GM21825 (cell line): Measurements from ENCODE around the gene NUDC.
"Not testable (repeated sequence)": the region's sequence is repeated elsewhere in the genome, so short reads cannot be mapped to it uniquely, and the experiment has no call there.

Experiments
- ATAC-seq: cut with Tn5 transposase; IDR thresholded peaks from one replicate; pipeline ENCODE4 v1.9.1; 2021; ENCODE audit warnings: mild to moderate bottlenecking, moderate library complexity; ENCODE audit not compliant: unreplicated experiment

NUDC gene

DNA sequence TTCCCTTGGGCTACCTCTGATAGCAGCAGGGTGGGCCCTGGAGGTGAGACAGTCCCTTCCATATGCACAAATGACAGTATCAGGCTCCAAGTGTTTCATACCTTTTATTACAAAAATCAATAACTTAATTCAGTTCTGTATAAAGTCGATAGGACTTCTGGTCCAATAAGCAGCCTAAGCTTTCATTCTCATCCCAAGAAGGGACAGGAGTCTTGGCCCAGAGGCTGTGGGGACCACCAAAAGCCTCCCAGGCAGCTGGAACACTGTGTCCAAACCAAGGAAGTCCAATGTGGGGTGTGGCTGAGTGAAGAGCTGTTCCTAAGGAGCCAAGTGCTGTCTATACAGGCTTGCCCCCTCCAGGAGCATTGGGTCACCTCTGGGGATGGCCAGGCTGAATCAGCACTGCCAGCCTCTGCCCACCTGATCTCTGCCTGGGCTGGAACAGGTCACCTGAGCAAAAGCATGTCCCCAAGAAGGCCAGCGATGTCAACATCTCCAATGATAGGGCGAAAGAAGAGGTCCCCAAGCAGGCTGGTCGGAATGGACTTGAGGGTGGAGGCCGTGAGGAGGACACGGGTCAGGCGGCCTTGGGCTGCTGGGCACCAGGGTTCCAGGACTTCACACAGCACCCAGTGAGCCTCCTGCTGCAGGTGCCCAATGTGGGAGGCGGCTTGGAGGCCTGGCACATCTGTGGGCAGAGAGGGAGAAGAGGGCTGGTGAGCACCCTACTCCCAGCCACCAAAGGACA, 10.0 kb upstream of the NUDC start:
- no peak for ATAC-seq

DNA sequence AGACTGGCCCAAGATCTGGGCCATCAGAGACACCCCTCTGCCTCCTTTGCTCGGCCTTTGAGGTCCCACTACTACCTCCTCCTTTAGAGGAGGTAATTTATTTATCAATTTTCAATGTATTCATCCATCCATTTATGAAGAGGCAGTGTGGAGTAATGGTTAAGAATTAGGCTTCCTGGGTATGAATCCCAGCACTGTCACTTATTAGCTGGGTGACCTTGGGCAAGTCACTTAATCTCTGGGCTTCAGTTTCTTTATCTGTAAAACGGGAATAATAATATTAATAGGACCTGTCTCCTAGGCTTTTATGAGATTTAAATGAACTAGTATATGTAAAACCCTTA, 9.4 kb upstream of the NUDC start:
- no peak for ATAC-seq

DNA sequence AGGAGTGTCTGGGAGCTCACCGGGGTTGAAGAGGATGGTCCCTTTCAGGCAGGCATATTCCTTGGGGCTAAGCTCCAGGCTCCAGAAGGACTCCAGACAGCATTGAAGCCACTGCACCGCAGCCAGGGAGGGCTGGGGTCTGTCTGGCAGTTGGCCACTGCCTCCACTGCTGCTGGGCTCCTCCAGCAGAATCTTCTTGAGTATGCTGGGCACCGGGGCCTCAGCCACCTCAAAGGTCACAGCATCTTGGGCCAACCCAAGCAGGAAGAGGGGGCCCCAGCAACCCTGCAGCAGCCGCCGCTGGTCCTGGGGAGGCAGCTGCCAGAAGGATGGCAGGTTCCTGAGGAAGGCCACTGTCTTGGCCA, 8.2 kb upstream of the NUDC start:
- no peak for ATAC-seq

DNA sequence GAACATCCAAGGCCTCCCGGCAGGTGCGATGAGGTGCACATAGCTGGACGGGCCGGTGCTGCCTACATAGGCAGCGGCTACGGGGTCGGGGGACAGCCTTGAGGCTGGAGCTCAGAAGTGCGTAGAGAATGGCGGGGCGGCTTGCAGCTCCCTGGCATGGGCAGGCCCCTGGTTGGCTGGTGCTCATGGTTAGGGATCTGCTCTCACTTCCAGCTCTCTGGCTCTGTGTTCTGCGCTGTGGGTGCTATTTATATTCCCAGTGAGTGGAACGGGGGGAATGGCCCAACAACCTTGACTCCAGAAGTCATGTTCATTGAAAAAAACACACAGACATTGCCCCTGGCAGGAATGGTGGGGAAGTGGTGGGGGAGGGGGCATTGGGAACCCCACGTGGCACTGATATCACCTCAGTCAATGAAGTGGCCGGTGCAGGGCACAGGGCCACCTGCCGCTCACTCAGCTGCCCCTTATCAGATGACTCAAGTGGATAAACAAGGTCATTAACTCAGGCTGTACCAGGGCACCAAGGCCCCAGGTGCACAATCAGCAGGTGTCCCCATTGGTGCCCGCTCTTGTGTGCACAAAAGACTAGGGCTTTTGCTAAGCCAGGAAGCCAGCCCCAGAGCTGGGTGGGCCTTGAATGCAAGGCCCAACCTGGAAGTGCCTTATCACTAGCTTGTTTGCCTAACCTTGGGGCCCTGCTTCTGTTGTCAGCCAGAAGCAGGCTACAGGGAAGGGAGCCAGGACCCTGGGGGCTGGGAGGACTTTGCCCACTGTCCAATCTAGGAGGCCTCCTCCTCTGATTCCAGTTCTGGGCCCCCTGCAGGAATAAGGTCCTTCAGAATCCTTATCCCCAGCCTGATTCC, 7.6 kb upstream of the NUDC start, which contains the start of gene NR0B2:
NR0B2 (minus strand) TSS at position 222 of the 866 bp plus-strand sequence; CDS start at position 187, 35 bp downstream.
- ATAC-seq, result no peak

DNA sequence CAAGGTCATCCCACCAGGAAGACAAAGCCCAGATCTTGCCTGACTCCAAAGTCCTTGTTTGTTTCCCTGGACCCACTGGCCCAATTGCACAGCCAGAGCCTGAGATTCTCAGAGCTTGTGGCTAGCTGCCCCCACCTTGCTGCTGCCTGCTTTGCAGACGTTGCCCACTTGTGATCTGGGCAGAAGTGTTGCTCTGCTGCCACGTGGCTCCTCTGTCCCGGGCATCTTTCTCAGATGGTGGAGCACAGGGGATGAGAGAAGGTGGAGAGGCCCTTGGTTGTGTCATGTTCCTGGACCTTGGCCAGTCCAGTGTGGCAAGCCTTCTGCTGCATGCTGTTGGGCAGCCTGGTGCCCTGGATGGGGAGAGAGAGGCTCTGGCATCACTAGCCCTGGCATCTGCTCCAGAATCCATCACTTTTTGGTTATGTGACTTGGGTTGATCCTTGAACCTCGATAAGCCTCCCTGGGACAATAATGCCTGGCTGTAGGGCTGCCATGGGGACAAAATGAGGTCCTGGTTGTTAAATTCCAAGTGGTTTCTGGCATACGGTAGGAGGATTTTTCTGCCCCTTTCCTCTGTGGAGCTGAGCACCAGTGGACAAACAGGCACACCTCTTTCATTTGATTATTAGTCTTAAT, 6.2 kb upstream of the NUDC start:
- ATAC-seq, result no peak

DNA sequence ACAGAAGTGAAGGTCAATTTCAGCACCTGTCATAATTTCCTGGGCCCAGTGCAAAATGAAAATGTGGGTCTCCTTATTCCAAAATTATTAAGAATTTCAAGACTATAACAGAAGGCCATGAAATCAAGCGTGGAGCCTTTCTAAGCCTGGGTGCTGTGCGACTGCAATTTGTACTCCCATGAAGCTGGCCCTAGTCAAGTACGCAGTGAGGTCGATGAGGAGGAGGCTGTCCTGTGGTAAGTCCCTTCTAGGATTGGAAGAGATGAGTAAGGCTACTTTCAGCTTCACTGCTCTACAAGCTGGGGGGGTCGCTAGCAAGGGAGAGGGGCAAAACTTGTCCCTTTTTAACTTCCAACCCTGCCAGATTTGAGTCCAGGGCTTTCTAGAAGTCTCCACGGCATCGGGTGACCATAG, 410 bp upstream of the NUDC start:
- ATAC-seq, result no peak

DNA sequence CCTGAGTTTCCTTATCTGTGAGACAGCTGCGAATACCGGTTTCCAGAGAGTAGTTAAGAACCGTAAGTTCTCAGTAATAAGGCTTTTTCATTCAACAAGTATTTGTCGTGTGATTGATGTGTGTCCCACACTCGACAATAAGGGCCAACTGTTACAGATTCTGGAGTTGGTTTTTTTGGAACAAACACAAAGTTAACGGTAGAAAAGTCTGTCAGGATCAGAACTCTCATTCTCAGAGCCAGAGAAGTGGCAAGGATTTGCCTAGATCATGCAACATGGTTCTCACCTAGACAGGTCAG, 837 bp downstream of the NUDC start:
- no peak for ATAC-seq

DNA sequence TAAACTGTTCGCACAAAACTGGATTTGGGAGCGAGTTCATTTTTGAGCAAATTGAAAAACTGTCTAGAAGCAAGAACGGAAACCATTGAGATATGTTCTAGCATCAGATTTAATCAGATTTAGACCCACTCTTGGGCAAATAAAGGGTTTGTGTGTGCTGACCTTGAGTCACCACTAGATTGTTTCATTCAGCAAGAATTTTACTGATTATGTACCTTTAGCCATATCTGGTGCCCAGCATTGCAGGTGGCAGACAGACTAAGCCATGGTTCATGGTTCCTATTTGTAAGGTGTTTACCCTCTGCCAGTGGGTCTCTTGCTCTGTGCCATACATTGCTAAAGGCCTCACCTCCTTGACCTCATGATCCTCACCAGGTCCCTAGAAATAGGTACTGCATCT, 1.4 kb downstream of the NUDC start:
- ATAC-seq, result no peak

DNA sequence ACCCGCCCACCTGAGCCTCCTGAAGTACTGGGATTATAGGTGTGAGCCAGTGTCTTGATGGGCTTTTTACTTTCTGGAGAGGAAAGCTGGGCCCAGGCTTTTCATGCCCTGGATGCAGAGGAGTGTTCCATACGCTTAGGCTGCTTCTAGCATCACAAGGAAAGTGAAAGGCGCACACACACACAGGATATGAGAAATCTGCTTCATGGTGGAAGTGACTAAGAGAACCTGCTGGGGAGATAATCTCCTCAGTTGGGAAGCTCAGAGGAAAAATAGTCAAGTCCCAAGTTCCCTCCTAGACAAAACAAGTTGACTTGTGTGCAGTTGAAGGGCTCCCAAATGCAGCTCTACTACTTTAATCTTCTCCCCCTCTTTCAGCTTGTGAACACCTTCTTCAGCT, 2.2 kb downstream of the NUDC start:
- no peak for ATAC-seq

DNA sequence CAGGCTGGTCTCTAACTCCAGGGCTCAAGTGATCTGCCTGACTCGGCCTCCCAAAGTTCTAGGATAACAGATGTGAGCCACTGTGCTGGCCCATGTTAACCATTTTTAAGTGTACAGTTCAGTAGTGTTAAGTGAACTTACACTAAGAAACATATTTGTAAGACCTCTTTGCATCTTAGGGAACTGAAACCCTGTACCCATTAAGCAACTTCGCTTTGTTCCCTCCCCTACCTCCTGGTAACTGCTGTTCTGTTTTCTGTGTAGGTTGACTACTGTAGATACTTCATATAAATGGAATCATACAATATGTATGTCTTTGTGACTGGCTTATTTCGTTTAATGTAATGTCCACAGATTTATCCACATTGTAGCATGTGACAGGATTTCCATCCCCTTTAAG, 11.0 kb downstream of the NUDC start:
- no peak for ATAC-seq

DNA sequence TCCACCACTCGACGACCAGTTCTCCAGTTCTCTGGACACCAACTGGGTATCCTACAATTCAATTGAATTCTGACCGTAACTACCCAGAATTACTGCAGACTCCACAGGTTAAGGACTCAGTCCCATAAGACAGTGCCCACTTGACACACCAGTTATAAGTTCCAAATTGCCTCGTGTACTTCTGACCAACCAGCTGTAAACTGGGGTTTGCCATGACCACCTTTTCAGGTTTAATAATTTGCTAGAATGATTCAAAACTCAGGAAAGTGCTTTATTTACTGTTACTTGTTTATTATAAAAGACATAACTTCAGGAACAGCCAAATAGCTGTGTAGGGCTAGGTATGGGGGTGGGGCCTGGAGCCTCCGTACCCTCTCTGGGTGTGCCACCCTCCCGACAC, 15.3 kb downstream of the NUDC start:
- no peak for ATAC-seq

DNA sequence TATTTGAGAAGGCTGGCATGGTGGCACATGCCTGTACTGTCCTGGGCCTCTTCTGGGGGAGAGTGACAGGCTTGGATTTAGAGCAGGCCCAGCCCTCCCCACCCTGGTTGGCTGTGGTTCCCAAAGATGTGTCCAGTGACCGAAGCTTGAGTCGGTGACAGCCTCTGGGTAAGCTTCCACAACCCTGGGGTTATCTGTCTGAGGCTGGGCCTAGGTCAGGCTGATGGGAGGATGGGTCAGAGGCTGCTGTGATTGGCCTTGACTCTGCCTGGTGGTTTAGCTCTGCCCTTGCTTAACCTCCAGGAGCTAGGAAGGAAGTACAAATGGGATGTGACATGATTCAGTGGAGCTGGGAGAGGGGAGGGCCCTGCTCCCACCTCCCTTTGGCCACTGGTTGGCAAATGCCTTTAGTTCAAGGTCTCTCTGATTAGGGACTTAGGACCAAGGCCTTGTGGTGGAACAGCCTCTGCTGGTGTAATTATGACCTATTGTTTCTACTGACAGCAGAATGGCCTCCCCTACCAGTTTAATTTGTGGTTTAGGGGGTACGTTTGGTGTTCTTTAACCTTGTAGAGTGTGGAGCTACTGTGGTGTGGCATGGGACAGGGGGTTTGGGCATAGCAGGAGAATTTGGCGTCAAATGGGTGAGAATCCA, 16.6 kb downstream of the NUDC start:
- ATAC-seq, result no peak

DNA sequence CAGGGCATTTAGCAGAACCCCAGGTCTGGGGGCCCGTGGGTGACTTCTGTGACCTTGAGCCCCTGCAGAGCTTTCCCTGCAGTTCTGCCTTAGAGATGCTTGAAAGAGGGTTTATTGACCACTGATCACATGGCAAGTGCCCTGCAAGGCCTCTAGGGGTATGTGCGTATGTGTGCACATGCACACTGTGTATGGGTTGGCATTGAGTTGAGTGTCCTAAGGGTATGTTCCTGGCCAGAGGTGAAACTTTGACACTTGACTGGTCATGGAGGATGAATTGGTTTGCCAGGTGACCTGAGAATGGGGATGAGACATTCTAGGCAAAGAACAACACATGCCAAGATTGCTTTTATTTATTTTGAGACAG, 17.1 kb downstream of the NUDC start:
- ATAC-seq, result no peak

DNA sequence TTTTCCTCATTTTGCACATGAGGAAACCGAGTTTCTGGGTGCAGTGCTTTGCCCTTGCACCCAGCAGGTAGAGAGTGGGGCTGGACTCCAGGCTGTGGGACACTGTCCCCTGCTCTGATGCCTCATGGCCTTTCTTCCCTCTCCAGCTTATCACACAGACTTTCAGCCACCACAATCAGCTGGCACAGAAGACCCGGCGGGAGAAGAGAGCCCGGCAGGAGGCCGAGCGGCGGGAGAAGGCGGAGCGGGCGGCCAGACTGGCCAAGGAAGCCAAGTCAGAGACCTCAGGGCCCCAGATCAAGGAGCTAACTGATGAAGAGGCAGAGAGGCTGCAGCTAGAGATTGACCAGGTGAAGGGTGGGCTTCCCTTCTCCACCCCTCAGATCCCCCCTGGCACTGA, 19.8 kb downstream of the NUDC start:
- no peak for ATAC-seq

DNA sequence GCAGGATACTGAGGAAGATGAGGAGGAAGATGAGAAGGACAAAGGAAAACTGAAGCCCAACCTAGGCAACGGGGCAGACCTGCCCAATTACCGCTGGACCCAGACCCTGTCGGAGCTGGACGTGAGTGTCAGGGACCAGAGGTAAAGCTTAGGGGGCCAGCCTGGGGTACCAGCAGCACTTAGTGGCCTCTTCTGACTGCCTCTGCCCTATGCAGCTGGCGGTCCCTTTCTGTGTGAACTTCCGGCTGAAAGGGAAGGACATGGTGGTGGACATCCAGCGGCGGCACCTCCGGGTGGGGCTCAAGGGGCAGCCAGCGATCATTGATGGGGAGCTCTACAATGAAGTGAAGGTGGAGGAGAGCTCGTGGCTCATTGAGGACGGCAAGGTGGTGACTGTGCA, 21.1 kb downstream of the NUDC start:
- ATAC-seq, result no peak

DNA sequence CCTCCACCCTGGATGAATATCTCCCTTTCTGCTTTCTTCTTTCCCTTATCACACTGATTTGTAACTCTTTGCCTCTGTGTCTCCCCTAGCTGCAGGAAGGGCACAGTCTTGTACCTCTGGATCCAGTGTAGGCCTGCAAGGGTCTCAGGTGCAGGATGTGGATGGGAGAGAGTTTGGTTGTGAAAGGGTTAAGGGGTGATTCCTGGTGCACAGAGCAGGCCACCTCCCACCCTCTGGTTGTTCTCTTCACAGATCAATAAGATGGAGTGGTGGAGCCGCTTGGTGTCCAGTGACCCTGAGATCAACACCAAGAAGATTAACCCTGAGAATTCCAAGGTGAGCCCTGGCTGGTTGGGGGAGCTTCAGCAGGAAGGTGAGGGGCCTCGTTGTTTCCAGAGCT, 23.6 kb downstream of the NUDC start:
- ATAC-seq, result no peak

DNA sequence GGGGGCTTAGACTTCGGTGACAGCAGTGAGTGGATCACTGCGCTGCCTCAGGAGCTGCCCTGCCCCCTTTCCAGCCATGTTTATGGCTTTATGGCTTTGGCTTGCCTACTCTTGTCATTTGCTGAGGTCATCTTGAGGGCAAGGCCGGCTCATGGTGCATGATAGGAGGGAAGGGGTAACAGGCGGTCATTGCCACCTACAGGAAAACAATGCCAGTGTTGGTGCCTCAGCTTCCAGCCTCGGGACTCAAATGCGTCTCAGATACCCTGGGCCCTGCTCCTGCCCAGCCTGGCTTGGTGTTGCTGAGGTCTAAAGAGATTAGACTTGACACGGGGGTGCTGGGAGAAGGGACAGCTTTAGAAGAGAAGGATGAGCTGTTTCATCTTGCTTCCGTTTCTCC, 24.2 kb downstream of the NUDC start:
- ATAC-seq, result no peak

DNA sequence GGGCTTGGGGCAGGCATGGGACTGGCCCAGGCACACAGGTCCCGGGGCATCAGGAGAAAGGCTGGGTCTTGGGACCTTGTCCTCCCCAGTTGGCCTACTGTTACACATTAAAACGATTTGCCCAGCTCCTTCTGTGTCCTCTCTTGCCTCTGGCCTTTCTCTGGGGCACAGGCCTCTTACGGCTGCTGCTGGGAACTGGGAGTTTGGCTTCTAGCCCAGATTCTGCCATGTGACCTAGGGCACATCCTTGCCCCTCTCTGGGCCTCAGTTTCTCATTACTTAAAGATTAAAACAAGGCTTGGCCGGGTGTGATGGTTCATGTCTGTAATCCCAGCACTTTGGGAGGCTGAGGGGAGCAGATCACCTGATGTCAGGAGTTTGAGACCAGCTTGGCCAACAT, 24.7 kb downstream of the NUDC start:
- ATAC-seq, result no peak

DNA sequence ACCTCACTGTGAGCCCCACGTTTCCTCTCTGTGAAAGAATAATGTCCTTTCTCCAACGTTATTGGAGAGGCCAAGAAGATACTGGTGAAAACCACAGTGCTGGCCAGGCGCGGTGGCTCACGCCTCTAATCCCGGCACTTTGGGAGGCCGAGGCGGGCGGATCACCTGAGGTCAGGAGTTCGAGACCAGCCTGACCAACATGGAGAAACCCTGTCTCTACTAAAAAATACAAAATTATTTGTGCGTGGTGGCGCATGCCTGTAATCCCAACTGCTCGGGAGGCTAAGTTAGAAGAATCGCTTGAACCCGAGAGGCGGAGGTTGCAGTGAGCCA, 27.1 kb downstream of the NUDC start:
- ATAC-seq, result not testable (repeated sequence)

DNA sequence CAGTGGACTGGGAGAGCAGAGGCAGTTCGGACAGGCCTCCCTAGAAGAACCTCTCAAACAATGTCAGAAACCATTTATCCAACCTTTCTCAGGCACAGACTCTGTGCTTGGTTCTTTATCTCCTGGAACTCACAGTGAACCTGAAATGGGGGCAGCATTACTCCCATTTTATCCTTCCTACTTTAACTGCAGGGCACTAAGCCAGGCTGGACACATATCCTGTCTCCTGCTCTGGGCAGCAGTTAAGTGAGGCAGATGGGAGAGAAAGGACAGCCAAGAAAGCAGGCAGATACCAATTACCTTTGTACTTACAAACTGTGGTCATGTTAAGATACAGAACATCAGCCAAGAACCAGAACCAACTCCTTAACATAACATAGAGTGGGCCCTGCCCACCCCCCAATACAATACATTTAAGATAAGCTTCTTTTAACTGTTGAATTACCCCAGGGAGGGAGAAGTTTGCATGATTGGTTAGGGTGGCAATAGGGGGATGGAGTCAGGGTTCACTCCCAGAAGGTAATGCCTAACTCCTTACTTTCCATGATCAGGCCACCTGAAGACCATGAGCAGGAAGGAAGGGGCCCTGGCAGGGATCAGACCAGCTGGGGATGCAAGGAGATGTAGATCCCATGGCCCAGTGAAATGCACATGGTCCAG, 27.9 kb downstream of the NUDC start:
- ATAC-seq, result no peak

DNA sequence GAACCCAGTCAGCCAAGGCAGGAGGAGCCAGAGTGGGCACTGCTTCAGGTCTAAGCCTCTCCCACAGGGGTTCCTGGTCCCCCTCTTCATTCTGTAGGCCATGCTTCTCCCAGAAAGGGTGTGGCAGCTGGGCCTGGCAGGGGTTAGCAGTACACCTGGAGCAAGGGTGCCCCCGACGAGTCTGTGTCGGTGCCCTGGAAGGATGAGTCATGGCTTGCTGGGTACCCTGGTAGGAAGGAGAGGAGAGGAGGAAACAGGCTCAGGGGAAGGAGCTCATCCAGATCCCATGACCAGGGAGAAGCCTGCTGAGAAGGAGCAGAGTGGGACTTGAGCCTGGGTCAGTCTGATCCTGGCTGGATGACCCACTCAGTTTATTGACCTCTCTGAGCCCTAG, 28.4 kb downstream of the NUDC start:
- no peak for ATAC-seq
